ENCODE results near the gene EEF1AKMT2. TPM values are rescaled to one million over a fixed set of nuclear protein-coding genes. Genes with fewer than 3 reads are reported as not detected.

Gene EEF1AKMT2
- total RNA-seq, 6 experiments from 2014 or later = 5.3 to 7.9 (median 7.4) TPM

- WGBS (ENCODE audit: insufficient coverage, low coverage, low lambda C conversion rate, missing lambda C conversion rate) = 69% methylated on average over 2 of the region's 2 CpGs
- H3K36me3 ChIP-seq = peaks cover 0 to 14% (median under 1%) of the 10 kb centered on the region in 4 donors
- intact Hi-C loops (cut with DNase I) = no loop called here
- H3K9me3 ChIP-seq = no peaks in the 10 kb centered on the region
- no peak for ATAC-seq
- TF ChIP-seq, protein P1, sequence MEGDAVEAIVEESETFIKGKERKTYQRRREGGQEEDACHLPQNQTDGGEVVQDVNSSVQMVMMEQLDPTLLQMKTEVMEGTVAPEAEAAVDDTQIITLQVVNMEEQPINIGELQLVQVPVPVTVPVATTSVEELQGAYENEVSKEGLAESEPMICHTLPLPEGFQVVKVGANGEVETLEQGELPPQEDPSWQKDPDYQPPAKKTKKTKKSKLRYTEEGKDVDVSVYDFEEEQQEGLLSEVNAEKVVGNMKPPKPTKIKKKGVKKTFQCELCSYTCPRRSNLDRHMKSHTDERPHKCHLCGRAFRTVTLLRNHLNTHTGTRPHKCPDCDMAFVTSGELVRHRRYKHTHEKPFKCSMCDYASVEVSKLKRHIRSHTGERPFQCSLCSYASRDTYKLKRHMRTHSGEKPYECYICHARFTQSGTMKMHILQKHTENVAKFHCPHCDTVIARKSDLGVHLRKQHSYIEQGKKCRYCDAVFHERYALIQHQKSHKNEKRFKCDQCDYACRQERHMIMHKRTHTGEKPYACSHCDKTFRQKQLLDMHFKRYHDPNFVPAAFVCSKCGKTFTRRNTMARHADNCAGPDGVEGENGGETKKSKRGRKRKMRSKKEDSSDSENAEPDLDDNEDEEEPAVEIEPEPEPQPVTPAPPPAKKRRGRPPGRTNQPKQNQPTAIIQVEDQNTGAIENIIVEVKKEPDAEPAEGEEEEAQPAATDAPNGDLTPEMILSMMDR (IDR thresholded peaks at IDR 0.05) = no peak
- no peak for TF ChIP-seq POLR2A (IDR thresholded peaks at IDR 0.05)
- H3K4me1 ChIP-seq = no peaks in the 10 kb centered on the region
- no peak overlapping the region for H3K27ac ChIP-seq
- DNase-seq = no peak
- no peak overlapping the region for H3K4me3 ChIP-seq
- H3K27me3 ChIP-seq = no peaks in the 10 kb centered on the region
Measured at GRCh38 chr10:124755581-124755980, 36.1 kb downstream of the EEF1AKMT2 start.

DNA sequence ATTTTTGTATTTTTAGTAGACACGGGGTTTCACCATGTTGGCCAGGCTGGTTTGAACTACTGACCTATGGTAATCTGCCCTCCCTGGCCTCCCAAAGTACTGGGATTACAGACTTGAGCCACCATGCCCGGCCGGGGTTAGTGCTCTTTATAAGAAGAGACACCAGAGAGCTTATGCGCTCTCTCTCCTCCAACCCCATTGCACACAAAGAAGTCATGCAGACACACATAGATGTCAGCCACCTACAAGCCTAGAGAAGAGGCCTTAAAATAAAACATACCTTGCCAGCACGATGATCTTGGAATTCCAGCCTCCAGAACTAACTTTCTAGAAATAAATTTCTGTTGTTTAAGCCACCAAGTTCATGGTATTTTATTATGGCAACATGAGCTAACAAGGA is 37.5 kb downstream of the EEF1AKMT2 start:
- ATAC-seq = no peak

DNA sequence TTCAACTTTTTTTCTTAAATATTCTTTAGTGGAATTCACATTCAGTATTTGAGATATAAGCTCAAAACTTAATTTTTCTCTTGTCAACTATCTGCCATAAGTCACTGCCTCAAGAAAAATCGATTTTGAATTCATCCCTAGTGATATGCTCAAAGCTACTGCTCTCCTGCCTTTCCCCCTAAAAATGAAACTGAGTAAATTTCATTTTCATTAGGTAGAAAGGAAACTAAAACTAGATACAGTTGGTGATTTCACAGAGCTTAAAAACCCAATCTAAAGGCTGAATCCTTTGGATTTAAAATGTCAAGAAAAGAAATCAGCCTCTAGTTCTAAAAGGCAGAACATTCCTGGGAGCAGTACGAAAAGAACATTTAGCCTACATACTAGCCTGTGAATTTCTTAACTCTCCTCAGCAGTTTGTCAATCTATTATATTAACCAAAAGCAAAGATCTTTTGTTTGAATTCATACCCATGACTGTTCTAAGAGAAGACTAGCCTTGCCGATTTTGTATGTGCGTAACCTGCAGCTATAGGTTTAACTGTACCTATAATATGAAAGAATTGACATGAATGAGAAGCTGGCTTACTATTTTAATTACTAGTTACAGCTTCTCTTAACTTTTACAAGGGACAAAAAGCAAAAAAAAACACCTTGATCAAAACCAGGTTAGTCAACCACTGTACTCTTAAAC is 42.6 kb downstream of the EEF1AKMT2 start:
- no peak overlapping the region for H3K4me3 ChIP-seq
- H3K9me3 ChIP-seq = no peaks in the 10 kb centered on the region
- ATAC-seq (no peak), DNase-seq (no peak)
- H3K36me3 ChIP-seq = no peaks in the 10 kb centered on the region
- TF ChIP-seq POLR2A (IDR thresholded peaks at IDR 0.05) = no peak
- TF ChIP-seq, protein P1 (IDR thresholded peaks at IDR 0.05) = no peak
- 64% methylated on average over 4 of the region's 4 CpGs for WGBS (ENCODE audit: insufficient coverage, low coverage, low lambda C conversion rate, missing lambda C conversion rate)
- intact Hi-C loops (cut with DNase I) = loop anchor here in 1 of 2 donors (10.0 kb wide), 1 partner anchor 204 kb away; no protein-coding TSS in a partner anchor
- no peak overlapping the region for H3K27ac ChIP-seq
- H3K4me1 ChIP-seq = peaks cover 0 to 10% (median 7%) of the 10 kb centered on the region in 4 donors
- no peaks in the 10 kb centered on the region for H3K27me3 ChIP-seq

More for the DNA sequence above, 37.5 kb downstream of the EEF1AKMT2 start:
- Histone ChIP-seq H3K4me1 (no peaks in the 10 kb centered on the region), H3K27ac (no peak overlapping the region), H3K4me3 (no peak overlapping the region), H3K27me3 (no peaks in the 10 kb centered on the region), H3K36me3 (peaks cover 0 to 2% (median under 1%) of the 10 kb centered on the region in 4 donors), H3K9me3 (no peaks in the 10 kb centered on the region)
- intact Hi-C loops (cut with DNase I) = no loop called here
- DNase-seq = no peak
- TF ChIP-seq, protein P1 (IDR thresholded peaks at IDR 0.05) = no peak
- TF ChIP-seq POLR2A (IDR thresholded peaks at IDR 0.05) = no peak
- 91% methylated on average over 5 of the region's 5 CpGs for WGBS (ENCODE audit: insufficient coverage, low coverage, low lambda C conversion rate, missing lambda C conversion rate)

DNA sequence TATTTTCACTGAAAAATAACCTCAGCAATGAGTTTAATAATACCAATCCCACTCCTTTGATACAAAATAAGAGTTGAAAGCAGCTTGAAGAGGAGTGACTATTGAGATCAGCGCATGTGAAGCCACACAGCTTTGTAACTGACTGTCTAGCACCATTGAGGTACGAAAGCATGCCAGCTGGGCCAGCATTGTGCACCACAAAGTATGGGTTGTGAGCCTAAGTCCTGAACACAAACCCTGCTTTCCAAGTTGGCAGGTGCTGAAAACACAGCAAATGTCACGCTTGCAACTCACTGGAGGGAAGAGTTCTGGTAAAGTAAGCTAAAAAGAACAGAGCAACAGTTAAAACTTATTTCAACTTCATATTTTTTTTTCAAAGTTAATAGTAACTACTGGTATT is 43.5 kb downstream of the EEF1AKMT2 start:
- Histone ChIP-seq H3K36me3 (no peaks in the 10 kb centered on the region), H3K9me3 (no peaks in the 10 kb centered on the region), H3K4me1 (peaks cover 0 to 10% (median 7%) of the 10 kb centered on the region in 4 donors), H3K27me3 (no peaks in the 10 kb centered on the region), H3K27ac (no peak overlapping the region), H3K4me3 (no peak overlapping the region)
- 94% methylated on average over 3 of the region's 3 CpGs for WGBS (ENCODE audit: insufficient coverage, low coverage, low lambda C conversion rate, missing lambda C conversion rate)
- intact Hi-C loops (cut with DNase I) = loop anchor here in 1 of 2 donors (10.0 kb wide), 1 partner anchor 203 kb away; no protein-coding TSS in a partner anchor
- TF ChIP-seq POLR2A (IDR thresholded peaks at IDR 0.05) = no peak
- TF ChIP-seq, protein P1 (IDR thresholded peaks at IDR 0.05) = no peak
- no peak for ATAC-seq
- DNase-seq = no peak

Measured in right lobe of liver (tissue), 6 donors.